ENCODE measurements around the gene MAP10. TPM values are rescaled to one million over a fixed set of nuclear protein-coding genes. Genes with fewer than 3 reads are reported as not detected.

MAP10 gene
- total RNA-seq, 1 donor from 2014 or later: 3.3 TPM

DNA sequence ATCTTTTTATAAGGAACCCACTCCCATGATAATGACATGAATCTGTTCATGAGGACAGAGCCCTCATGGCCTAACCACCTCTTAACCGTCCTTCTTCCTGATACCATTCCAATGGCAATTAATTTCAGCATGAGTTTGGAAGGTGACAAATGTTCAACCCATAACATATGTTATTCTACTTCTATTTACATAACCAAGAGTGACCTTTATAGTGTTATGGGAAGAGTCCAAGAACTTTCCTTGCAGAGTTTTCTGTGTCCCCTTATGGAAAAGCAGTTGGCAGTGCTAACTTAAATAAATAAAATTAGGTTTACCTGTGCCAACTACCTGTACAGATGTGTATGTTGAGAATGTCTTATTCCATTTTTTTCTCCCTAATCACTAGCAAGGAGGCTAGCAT is 11.1 kb downstream of the MAP10 start:
- TF ChIP-seq, protein P1, sequence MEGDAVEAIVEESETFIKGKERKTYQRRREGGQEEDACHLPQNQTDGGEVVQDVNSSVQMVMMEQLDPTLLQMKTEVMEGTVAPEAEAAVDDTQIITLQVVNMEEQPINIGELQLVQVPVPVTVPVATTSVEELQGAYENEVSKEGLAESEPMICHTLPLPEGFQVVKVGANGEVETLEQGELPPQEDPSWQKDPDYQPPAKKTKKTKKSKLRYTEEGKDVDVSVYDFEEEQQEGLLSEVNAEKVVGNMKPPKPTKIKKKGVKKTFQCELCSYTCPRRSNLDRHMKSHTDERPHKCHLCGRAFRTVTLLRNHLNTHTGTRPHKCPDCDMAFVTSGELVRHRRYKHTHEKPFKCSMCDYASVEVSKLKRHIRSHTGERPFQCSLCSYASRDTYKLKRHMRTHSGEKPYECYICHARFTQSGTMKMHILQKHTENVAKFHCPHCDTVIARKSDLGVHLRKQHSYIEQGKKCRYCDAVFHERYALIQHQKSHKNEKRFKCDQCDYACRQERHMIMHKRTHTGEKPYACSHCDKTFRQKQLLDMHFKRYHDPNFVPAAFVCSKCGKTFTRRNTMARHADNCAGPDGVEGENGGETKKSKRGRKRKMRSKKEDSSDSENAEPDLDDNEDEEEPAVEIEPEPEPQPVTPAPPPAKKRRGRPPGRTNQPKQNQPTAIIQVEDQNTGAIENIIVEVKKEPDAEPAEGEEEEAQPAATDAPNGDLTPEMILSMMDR (conservative IDR thresholded peaks at IDR 0.05; ENCODE audit: low read depth, low read length): no peak
- DNase-seq (ENCODE audit: low read depth): no peak
- H3K4me3 ChIP-seq (ENCODE audit: low read depth, low read length): no peak overlapping the region

DNA sequence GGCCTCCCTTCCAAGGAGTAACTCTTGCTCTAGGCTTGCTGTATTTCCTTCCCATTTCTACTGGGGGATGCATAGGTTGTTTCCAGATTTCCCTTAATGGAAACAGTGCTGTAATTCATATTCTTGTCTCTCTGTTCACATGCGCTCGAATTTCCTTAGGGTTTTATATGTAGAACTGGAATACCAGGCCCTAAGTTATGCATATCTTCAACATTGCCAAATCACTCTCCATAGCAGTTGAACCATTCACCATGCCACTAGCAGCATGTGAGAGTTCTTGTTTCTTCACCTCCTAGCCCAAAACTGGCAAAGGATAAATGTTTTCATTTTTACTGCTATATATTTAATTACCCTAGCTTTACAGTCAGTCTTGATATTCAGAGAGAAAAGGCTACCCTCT is 12.8 kb downstream of the MAP10 start:
- no peak overlapping the region for H3K4me3 ChIP-seq (ENCODE audit: low read depth, low read length)
- TF ChIP-seq, protein P1 (conservative IDR thresholded peaks at IDR 0.05; ENCODE audit: low read depth, low read length): no peak
- no peak for DNase-seq (ENCODE audit: low read depth)

DNA sequence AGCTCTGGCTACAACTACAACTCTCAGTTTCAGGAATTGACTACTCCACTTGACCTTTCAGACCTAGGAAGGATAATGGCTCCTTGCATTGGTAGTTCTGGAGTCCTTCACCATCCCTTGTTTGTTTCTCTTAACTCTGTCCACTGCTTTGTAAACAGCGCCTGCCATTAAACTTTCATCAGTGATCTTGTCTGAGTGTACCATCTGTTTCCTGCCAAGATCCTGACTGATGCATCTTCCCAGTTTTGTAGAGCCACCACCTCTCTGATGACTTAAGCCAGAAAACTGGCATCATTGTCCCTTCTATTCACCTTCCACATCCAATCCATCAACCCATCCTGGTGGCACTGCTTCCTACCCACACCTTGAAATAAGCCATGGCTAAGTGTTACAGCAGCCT is 15.2 kb downstream of the MAP10 start:
- H3K4me3 ChIP-seq (ENCODE audit: low read depth, low read length): no peak overlapping the region
- TF ChIP-seq, protein P1 (conservative IDR thresholded peaks at IDR 0.05; ENCODE audit: low read depth, low read length): no peak
- no peak for DNase-seq (ENCODE audit: low read depth)

DNA sequence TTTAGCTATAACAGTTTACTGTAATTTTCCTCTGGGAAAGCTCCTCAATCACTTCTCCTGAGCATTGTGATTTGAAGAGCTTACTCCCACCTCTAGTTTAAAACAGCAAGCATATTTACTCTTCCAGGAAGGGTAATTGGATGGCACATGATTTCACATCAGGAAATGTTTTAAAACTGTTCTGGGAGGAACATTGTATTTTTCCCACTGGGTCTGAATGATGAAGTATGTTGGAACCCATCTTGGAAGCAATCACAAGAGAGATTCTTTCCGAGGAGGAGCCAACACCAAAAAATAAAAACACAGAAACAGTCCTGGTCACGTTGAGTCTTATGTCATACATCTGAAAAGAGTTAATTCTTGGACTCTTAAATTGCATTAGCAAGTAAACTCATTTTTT is 17.3 kb downstream of the MAP10 start:
- no peak for DNase-seq (ENCODE audit: low read depth)
- TF ChIP-seq, protein P1 (conservative IDR thresholded peaks at IDR 0.05; ENCODE audit: low read depth, low read length): no peak
- H3K4me3 ChIP-seq (ENCODE audit: low read depth, low read length): no peak overlapping the region

DNA sequence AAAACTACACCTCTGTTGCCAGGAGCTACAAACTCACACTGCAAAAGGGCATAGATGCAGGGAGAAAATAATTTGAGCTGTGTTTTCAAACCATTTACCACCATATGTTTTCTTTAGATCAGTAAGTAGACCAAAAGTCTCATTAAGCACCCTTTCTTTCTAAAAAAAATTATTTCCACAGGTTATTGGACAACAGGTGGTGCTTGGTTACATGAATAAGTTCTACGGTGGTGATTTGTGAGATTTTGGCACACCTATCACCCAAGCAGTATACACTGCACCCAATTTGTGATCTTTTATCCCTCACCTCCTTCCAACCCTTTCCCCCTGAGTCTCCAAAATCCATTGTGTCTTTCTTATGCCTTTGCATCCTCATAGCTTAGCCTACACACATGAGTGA is 21.1 kb downstream of the MAP10 start:
- TF ChIP-seq, protein P1 (conservative IDR thresholded peaks at IDR 0.05; ENCODE audit: low read depth, low read length): no peak
- no peak for DNase-seq (ENCODE audit: low read depth)
- no peak overlapping the region for H3K4me3 ChIP-seq (ENCODE audit: low read depth, low read length)

DNA sequence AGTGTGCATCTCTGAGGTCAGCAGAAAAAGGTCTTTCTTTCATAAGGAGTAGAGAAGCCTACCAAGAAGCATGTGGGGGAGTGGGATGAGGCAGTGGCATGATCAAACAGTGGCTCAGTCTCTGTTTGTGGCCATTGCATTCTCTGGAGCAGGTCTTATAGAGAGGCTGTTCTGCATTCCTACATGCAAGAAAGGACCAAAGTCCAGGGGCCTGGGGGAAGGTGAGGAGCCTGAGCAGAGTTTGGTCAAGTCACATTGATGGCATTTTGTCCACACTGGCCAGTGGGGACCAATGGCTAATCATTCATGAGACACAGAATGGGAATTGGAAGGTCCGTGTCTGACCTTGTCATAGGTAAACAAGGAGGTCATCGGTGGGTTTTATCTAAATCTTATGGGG is 25.4 kb downstream of the MAP10 start:
- H3K4me3 ChIP-seq (ENCODE audit: low read depth, low read length): no peak overlapping the region
- DNase-seq (ENCODE audit: low read depth): no peak
- TF ChIP-seq, protein P1 (conservative IDR thresholded peaks at IDR 0.05; ENCODE audit: low read depth, low read length): no peak

DNA sequence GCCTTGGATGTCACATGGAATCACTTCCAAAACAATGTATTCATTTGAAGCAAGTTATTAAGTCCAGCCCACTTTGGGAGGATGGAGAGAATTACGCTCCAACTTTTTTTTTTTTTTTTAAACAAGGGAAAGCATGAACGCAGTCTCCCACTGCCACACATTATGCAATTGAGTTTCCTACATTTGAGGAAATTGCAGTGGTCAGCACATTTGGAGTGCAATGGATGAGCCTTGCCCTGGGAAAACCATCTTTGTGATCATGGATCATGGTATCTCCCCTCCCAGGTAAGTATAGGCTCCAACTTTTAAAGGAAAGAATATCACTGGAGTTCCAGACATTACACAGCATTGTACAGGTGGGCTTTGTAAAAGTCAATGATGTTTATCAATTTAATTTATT is 26.7 kb downstream of the MAP10 start:
- TF ChIP-seq, protein P1 (conservative IDR thresholded peaks at IDR 0.05; ENCODE audit: low read depth, low read length): no peak
- no peak overlapping the region for H3K4me3 ChIP-seq (ENCODE audit: low read depth, low read length)
- no peak for DNase-seq (ENCODE audit: low read depth)

All from epithelial cell of proximal tubule (primary cell).